Spleen (tissue), 11 donors: ENCODE measurements around the gene NCOR2. TPM values are rescaled to one million over a fixed set of nuclear protein-coding genes. Genes with fewer than 3 reads are reported as not detected.
A peak's percentile ranks its signal among the peaks of the same experiment; 100 is the strongest.

ENCODE experiments used
- DNase-seq: peaks from one replicate; pipeline ENCODE4 v3.0.0-alpha.2; 2020
- H3K27ac ChIP-seq, 8 donors: fragments of 200-600 bp; sonication (generic) in 7 of 8; 1 replicate in 4 of 8; 2 replicates in 4 of 8; pipeline versions ENCODE4 v1.5.0 to v1.8.0; 2016 to 2021; ENCODE audit warnings: inconsistent platforms in 4 of 8, mild to moderate bottlenecking in 4 of 8, moderate library complexity in 1 of 8
- H3K27me3 ChIP-seq, 7 donors: fragments of 200-600 bp; sonication (generic) in 6 of 7; replicated peaks in 1 of 7; 1 replicate in 4 of 7; 2 replicates in 3 of 7; pipeline versions ENCODE4 v1.5.0 to v1.8.0; 2016 to 2021; ENCODE audit warnings: inconsistent platforms in 3 of 7, mild to moderate bottlenecking in 1 of 7
- H3K36me3 ChIP-seq, 6 donors: fragments of 200-600 bp; sonication (generic) in 5 of 6; 1 replicate in 4 of 6; 2 replicates in 2 of 6; pipeline versions ENCODE4 v1.5.0 to v1.8.0; 2016 to 2021; ENCODE audit warnings: inconsistent platforms in 2 of 6
- H3K4me1 ChIP-seq, 6 donors: fragments of 200-600 bp; sonication (generic) in 5 of 6; 1 replicate in 3 of 6; 2 replicates in 3 of 6; pipeline versions ENCODE4 v1.5.0 to v1.8.0; 2016 to 2021; ENCODE audit warnings: inconsistent platforms in 3 of 6
- H3K4me3 ChIP-seq, 8 donors: fragments of 200-600 bp; sonication (generic) in 7 of 8; 1 replicate in 4 of 8; 2 replicates in 4 of 8; pipeline versions ENCODE4 v1.5.0 to v1.8.0; 2016 to 2021; ENCODE audit warnings: inconsistent platforms in 4 of 8, mild to moderate bottlenecking in 4 of 8, moderate library complexity in 2 of 8
- H3K9me3 ChIP-seq, 8 donors: fragments of 200-600 bp; sonication (generic) in 7 of 8; 1 replicate in 4 of 8; 2 replicates in 4 of 8; pipeline versions ENCODE4 v1.5.0 to v1.8.0; 2016 to 2021; ENCODE audit warnings: inconsistent platforms in 4 of 8
- POLR2A ChIP-seq, 3 donors: fragments of 450-650 bp; IDR thresholded peaks; one replicate each; pipeline ENCODE4 v1.5.1; 2017; ENCODE audit warnings: antibody characterized with exemption in 3 of 3, mild to moderate bottlenecking in 1 of 3
- POLR2AphosphoS5 ChIP-seq, 3 donors: sonication (generic); formaldehyde crosslinking; IDR thresholded peaks; one replicate each; pipeline ENCODE4 v1.5.1; 2017; ENCODE audit warnings: antibody characterized with exemption in 3 of 3
- WGBS, 5 donors: extraction: QIAGEN DNeasy Blood & Tissue Kit in 3 of 5; methylation state at CpG; one replicate each; pipeline versions ENCODE4 v1.1.5 to v1.1.7; 2013 to 2018; 5-methylcytosine and 5-hydroxymethylcytosine counted together
- intact Hi-C: fragments of 100-400 bp; cut with DNase I; formaldehyde crosslinking; loops from one replicate; pipeline ENCODE4 v1.15.0; 2023; ENCODE audit warnings: low total_unique reads
- polyA plus RNA-seq, 3 donors: library from polyadenylated mRNA; stranded (reverse); fragments of 200-250 nt; gene quantifications; one replicate each; pipeline ENCODE4 v1.2.1, GENCODE V29; 2013
- total RNA-seq, 7 donors: library from RNA; depleted of rRNA in 3 of 7; stranded (reverse); fragments of >200 nt in 3 of 7; fragmentation: NEBNext Ultra II Directional in 4 of 7; extraction: Animal tissue kit (Norgen Biotek cat#: 25700) in 4 of 7; gene quantifications; one replicate each; pipeline versions ENCODE4 v1.1.0 to v1.2.1, GENCODE V29; 2016 to 2021
- TF ChIP-seq, protein P1 (sequence below), 11 experiments: fragments of 200-600 bp in 7 of 11; fragments of 450-650 bp in 4 of 11; sonication (generic) in 4 of 11; IDR thresholded peaks in 8 of 11; conservative IDR thresholded peaks in 3 of 11; 1 replicate in 7 of 11; 2 replicates in 4 of 11; pipeline versions ENCODE4 v1.4.0 to v1.8.0; 2016 to 2021; ENCODE audit warnings: antibody characterized with exemption in 11 of 11, inconsistent platforms in 4 of 11, mild to moderate bottlenecking in 1 of 11
- donor health status: healthy with polysubstance abuse.
- donor health status: DM: no; HTN: no; CAD: no; lungs with moderate emphysema.
- donor health status: DM: no; HTN: no; CAD: no.
- donor health status: Bipolar disorder and iron deficiency.
- donor health status: healthy.
- donor health status: DM: no; HTN: no; CAD: no.
- donor health status: DM: yes; HTN: yes; CAD: no.

NCOR2 gene
- total and polyA plus RNA-seq, 10 donors: 13.2 to 236 (median 157) TPM

DNA sequence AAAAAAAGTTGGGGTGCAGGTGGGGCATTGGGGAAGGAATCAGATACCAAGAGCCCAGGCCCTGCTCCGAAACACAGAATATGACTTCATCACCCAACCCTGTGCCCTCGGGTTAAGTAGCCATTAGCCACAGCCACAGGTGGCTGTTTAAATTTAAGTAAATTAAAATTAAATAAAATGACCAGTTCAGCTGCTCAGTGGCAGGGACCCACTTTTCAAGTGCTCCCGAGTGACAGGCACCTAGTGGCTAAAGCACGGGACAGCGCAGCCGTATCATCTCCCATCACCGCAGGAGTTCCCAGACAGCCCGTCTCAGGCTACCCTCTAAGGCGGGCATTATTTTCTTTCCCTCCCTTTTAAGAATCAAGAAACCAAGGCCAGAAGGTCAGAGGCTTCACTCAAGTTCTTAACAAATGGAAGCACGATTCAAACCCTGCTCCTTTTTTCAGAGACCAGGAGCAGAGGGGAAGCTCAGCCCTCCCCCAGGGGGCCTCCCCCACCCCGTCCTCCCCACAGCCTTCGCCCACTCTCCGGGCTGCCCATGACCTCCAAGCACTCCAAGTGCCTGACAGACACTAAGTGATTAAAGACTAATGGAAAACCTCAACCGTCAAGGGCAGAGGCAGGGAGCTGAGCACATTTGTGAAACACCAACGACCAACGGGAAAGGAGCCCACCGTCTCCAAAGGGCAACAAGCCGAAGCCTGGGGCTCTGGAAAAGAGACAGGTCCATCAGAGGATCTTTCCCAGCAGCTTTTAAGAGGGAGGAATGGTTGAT, 5.2 kb downstream of the NCOR2 start:
- 59 to 73% (median 60%) methylated on average over 18 of the region's 18 CpGs for WGBS, 5 donors
- peaks cover 0 to 35% (median 0%) of the 10 kb centered on the region in 6 donors for H3K36me3 ChIP-seq
- intact Hi-C loops: loop anchor here (10.0 kb wide), 1 partner anchor 203 kb away; no protein-coding TSS in a partner anchor
- H3K4me3 ChIP-seq: no peak overlapping the region
- no peaks in the 10 kb centered on the region for H3K27me3 ChIP-seq
- DNase-seq: no peak
- no peak overlapping the region for H3K27ac ChIP-seq
- peaks cover 0 to 3% (median 0%) of the 10 kb centered on the region in 8 donors for H3K9me3 ChIP-seq
- no peak for TF ChIP-seq POLR2AphosphoS5 (IDR thresholded peaks at IDR 0.05)
- TF ChIP-seq, protein P1, sequence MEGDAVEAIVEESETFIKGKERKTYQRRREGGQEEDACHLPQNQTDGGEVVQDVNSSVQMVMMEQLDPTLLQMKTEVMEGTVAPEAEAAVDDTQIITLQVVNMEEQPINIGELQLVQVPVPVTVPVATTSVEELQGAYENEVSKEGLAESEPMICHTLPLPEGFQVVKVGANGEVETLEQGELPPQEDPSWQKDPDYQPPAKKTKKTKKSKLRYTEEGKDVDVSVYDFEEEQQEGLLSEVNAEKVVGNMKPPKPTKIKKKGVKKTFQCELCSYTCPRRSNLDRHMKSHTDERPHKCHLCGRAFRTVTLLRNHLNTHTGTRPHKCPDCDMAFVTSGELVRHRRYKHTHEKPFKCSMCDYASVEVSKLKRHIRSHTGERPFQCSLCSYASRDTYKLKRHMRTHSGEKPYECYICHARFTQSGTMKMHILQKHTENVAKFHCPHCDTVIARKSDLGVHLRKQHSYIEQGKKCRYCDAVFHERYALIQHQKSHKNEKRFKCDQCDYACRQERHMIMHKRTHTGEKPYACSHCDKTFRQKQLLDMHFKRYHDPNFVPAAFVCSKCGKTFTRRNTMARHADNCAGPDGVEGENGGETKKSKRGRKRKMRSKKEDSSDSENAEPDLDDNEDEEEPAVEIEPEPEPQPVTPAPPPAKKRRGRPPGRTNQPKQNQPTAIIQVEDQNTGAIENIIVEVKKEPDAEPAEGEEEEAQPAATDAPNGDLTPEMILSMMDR (IDR thresholded peaks at IDR 0.05 in 8 of 11, conservative IDR thresholded peaks at IDR 0.05 in 3 of 11): no peak
- no peak for TF ChIP-seq POLR2A (IDR thresholded peaks at IDR 0.05)
- H3K4me1 ChIP-seq: peaks cover 38 to 91% (median 74%) of the 10 kb centered on the region in 6 donors

DNA sequence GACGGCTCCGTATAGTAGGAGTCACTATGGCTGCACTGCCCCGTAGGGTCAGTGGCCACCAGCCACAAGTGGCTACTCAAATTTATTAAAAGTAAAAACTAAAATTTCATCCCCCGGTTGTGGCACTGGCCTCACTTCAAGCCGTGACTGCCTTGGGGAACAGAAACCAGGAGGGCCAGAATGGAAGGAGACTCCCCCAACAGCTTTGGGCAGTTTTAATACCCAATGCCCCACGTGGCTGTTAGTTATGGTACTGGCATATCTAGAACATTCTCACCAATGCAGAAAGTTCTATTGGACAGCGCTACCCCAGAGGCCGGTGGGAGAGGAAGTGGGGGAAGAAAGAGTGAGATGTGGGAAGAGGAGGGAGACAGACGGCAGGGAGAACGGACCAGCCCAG, 6.2 kb downstream of the NCOR2 start:
- intact Hi-C loops: loop anchor here (10.0 kb wide), 1 partner anchor 204 kb away; no protein-coding TSS in a partner anchor
- H3K4me1 ChIP-seq: peaks cover 38 to 100% (median 82%) of the 10 kb centered on the region in 6 donors
- peak overlapping the region in 2 of 8 donors; percentile 24 to 32 for H3K27ac ChIP-seq
- H3K4me3 ChIP-seq: no peak overlapping the region
- WGBS, 5 donors: 39 to 55% (median 45%) methylated on average over 10 of the region's 10 CpGs
- H3K36me3 ChIP-seq: peaks cover 0 to 41% (median 0%) of the 10 kb centered on the region in 6 donors
- no peak for DNase-seq
- H3K9me3 ChIP-seq: peaks cover 0 to 3% (median 0%) of the 10 kb centered on the region in 8 donors
- H3K27me3 ChIP-seq: no peaks in the 10 kb centered on the region
- no peak for TF ChIP-seq POLR2AphosphoS5 (IDR thresholded peaks at IDR 0.05)
- TF ChIP-seq, protein P1 (IDR thresholded peaks at IDR 0.05 in 8 of 11, conservative IDR thresholded peaks at IDR 0.05 in 3 of 11): no peak
- no peak for TF ChIP-seq POLR2A (IDR thresholded peaks at IDR 0.05)

DNA sequence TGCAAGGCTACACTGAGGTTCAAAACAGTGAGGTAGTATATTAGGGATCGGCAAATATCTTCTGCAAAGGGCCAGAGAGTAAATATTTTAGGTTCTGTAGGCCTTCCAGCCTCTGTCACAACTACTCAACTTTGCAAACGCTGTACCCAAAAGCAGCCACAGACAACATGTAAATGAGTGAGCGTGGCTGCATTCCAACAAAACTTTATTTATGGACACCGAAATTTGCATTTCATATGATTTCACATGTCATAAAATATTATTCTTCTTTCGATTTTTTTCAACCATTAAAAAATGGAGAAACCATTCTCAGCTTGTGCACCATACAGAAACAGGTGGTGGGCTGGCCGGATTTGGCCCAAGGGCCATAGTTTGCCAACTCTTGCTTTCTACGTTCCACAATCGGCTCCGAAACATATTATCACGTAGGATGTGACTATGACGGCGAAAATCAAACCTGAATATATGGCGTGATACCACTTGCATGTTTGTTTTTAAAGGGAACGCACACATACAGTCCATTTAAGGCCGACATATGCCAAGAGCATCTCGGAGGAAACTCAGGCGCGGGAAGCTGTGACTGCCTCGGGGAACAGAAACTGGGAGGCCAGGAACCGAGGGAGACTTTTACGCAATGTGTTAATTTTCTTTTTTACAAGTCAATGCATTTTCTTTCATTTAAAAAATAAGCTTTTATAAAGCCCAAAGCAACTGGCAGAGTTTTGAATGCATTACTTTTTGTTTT, 7.1 kb downstream of the NCOR2 start:
- no peaks in the 10 kb centered on the region for H3K27me3 ChIP-seq
- H3K4me3 ChIP-seq: no peak overlapping the region
- DNase-seq: peak; percentile 36
- TF ChIP-seq POLR2A (IDR thresholded peaks at IDR 0.05) (no peak), POLR2AphosphoS5 (IDR thresholded peaks at IDR 0.05) (no peak)
- TF ChIP-seq, protein P1 (IDR thresholded peaks at IDR 0.05 in 8 of 11, conservative IDR thresholded peaks at IDR 0.05 in 3 of 11): no peak
- WGBS, 5 donors: 84 to 89% (median 87%) methylated on average over 21 of the region's 21 CpGs
- intact Hi-C loops: loop anchor here (10.0 kb wide), 1 partner anchor 204 kb away; no protein-coding TSS in a partner anchor
- peaks cover 0 to 3% (median 0%) of the 10 kb centered on the region in 8 donors for H3K9me3 ChIP-seq
- peaks cover 39 to 100% (median 83%) of the 10 kb centered on the region in 6 donors for H3K4me1 ChIP-seq
- H3K27ac ChIP-seq: no peak overlapping the region
- H3K36me3 ChIP-seq: peaks cover 0 to 41% (median 0%) of the 10 kb centered on the region in 6 donors
